ENCODE data around the gene SLC66A3.

DNA sequence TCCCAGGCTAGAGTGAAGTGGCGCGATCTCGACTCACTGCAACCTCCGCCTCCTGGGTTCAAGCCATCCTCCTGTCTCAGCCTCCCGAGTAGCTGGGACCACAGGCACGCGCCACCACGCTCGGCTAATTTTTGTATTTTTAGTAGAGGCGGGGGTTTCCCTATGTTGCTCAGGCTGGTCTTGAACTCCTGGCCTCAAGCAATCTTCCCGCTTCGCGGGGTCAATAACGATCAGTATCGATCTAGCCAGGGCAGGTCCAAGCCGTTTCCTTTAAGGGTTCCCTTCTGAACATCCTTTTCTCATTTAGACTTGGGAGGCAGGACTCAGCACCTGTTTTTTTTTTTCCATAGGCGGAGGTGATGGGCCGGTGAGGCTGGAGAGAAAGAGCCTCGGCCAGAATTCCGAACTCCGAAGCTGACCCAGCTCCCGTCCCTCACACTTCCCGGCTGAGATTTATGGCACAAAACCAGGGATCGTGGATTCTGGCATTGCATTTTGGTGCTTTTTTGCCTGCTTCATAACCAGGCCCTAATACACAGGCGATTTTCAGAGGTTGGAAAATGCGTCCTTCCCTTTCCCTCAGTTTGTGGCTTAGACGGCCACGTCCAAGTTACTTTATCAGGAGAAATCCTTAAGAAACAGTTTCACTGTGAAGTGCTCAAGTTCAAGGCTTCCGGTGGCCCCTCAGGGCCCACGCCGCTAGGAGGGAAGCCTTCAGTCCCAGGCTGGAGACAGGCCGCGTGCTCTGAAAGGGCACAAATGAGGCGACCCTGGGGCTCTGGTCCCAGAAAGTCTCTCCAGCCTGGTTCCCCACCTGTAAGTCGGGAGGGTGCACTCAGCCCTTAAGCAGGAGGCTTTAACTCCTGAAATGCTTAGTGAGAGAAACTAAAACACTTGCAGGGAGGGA is 998 bp upstream of the SLC66A3 start:
- no peak for TF ChIP-seq CTCF (IDR thresholded peaks at IDR 0.05)
- TF ChIP-seq POLR2A (IDR thresholded peaks at IDR 0.05), result peak in 1 of 2 donors; percentile 45
